Left lung (tissue), 10 donors: ENCODE measurements around the gene ZNF708. TPM values are rescaled to one million over a fixed set of nuclear protein-coding genes. Genes with fewer than 3 reads are reported as not detected.
A peak's percentile ranks its signal among the peaks of the same experiment; 100 is the strongest.

Source experiments
- ATAC-seq: fragments of 200-7000 bp; cut with Tn5 transposase; one replicate; pipeline ENCODE4 v1.9.1; 2020; ENCODE audit warnings: moderate library complexity
- DNase-seq, 4 donors: peaks; one replicate each; pipeline ENCODE4 v3.0.0-alpha.2; 2013 to 2020
- H3K27ac ChIP-seq, 2 donors: fragments of 200-600 bp; sonication (generic) in 1 of 2; one replicate each; pipeline versions ENCODE4 v1.5.0 to v1.8.0; 2020 to 2021
- H3K27me3 ChIP-seq, 2 donors: fragments of 200-600 bp; sonication (generic) in 1 of 2; one replicate each; pipeline versions ENCODE4 v1.5.0 to v1.8.0; 2020 to 2021
- H3K36me3 ChIP-seq, 2 donors: fragments of 200-600 bp; sonication (generic) in 1 of 2; one replicate each; pipeline versions ENCODE4 v1.5.0 to v1.8.0; 2020 to 2021
- H3K4me1 ChIP-seq, 2 donors: fragments of 200-600 bp; one replicate each; pipeline ENCODE4 v1.8.0; 2021
- H3K4me3 ChIP-seq, 2 donors: fragments of 200-600 bp; sonication (generic) in 1 of 2; one replicate each; pipeline versions ENCODE4 v1.5.0 to v1.8.0; 2020 to 2021; ENCODE audit warnings: mild to moderate bottlenecking in 1 of 2
- H3K9me3 ChIP-seq, 2 donors: fragments of 200-600 bp; sonication (generic) in 1 of 2; one replicate each; pipeline versions ENCODE4 v1.5.0 to v1.8.0; 2020 to 2021
- intact Hi-C, 2 donors: fragments of 100-400 bp; cut with DNase I; formaldehyde crosslinking; loops; one replicate each; pipeline versions ENCODE4 v1.11.2 to v1.14.2; 2022
- polyA plus RNA-seq, 6 donors: library from polyadenylated mRNA; unstranded; fragments of 120-200 nt; gene quantifications; one replicate each; pipeline ENCODE4 v1.2.1, GENCODE V29; 2013; ENCODE audit not compliant: insufficient read length in 6 of 6
- total RNA-seq, 2 donors: library from RNA; stranded (reverse); fragmentation: NEBNext Ultra II Directional; extraction: Animal tissue kit (Norgen Biotek cat#: 25700); gene quantifications; one replicate each; pipeline ENCODE4 v1.2.1, GENCODE V29; 2021
- TF ChIP-seq, protein P1 (sequence below), 2 donors: fragments of 200-600 bp; sonication (generic) in 1 of 2; IDR thresholded peaks; one replicate each; pipeline versions ENCODE4 v1.5.0 to v1.8.0; 2021; ENCODE audit warnings: antibody characterized with exemption in 2 of 2
- donor health status: DM: no; HTN: yes; CAD: no.
- donor health status: DM: no; HTN: no; CAD: no.

Gene ZNF708
- total and polyA plus RNA-seq, 8 donors = 10.6 to 23.5 (median 22.5) TPM

DNA sequence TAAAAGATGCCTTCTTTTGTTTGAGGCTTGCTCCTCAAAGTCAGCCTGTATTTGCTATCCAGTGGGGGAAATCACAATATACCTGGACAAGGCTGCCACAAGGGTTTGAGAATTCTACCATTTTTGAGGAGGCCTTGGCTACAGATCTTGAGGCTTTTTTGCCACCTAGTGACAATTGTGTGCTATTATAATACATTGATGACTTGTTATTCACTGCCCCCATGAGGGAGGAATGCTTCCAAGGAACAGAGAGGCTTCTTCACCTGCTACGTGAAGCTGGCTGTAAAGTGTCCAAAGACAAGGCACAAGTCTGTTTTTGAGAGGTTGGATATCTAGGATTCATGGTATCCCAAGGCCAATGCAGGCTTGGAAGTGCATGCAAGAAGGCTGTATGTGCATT, 72.5 kb downstream of the ZNF708 start:
- ATAC-seq = peak; percentile 49
- no peak overlapping the region for H3K4me3 ChIP-seq
- TF ChIP-seq, protein P1, sequence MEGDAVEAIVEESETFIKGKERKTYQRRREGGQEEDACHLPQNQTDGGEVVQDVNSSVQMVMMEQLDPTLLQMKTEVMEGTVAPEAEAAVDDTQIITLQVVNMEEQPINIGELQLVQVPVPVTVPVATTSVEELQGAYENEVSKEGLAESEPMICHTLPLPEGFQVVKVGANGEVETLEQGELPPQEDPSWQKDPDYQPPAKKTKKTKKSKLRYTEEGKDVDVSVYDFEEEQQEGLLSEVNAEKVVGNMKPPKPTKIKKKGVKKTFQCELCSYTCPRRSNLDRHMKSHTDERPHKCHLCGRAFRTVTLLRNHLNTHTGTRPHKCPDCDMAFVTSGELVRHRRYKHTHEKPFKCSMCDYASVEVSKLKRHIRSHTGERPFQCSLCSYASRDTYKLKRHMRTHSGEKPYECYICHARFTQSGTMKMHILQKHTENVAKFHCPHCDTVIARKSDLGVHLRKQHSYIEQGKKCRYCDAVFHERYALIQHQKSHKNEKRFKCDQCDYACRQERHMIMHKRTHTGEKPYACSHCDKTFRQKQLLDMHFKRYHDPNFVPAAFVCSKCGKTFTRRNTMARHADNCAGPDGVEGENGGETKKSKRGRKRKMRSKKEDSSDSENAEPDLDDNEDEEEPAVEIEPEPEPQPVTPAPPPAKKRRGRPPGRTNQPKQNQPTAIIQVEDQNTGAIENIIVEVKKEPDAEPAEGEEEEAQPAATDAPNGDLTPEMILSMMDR (IDR thresholded peaks at IDR 0.05) = no peak
- peaks cover 0 to 14% of the 10 kb centered on the region in 2 donors for H3K9me3 ChIP-seq
- intact Hi-C loops = no loop called here
- no peaks in the 10 kb centered on the region for H3K4me1 ChIP-seq
- peak in 1 of 4 donors; percentile 9 for DNase-seq
- H3K36me3 ChIP-seq = no peaks in the 10 kb centered on the region
- H3K27ac ChIP-seq = no peak overlapping the region
- no peaks in the 10 kb centered on the region for H3K27me3 ChIP-seq

Other genes with a start within 250 kb of the ZNF708 start
- gene ZNF714, start 247.2 kb downstream of the ZNF708 start, total RNA-seq = 10 to 100 TPM; 14.7 to 15.4 TPM
- gene ZNF714, start 247.2 kb downstream of the ZNF708 start, polyA plus RNA-seq = 10 to 100 TPM; 13.2 to 30.7 (median 20.1) TPM
- 10 to 100 TPM; 27.3 to 28.7 TPM for gene ZNF431, start 187.4 kb downstream of the ZNF708 start, total RNA-seq
- gene ZNF431, start 187.4 kb downstream of the ZNF708 start, polyA plus RNA-seq = 10 to 100 TPM; 30.4 to 46.3 (median 40.0) TPM
- gene ZNF738, start 29.6 kb upstream of the ZNF708 start, total RNA-seq = 1 to 10 TPM; 7.2 to 8.3 TPM
- gene ZNF738, start 29.6 kb upstream of the ZNF708 start, polyA plus RNA-seq = 10 to 100 TPM; 33.2 to 46.2 (median 38.2) TPM
- 10 to 100 TPM; 18.7 to 28.0 TPM for gene ZNF493, start 67.7 kb upstream of the ZNF708 start, total RNA-seq
- gene ZNF493, start 67.7 kb upstream of the ZNF708 start, polyA plus RNA-seq = 10 to 100 TPM; 29.9 to 90.2 (median 34.0) TPM
- 10 to 100 TPM; 12.5 to 19.6 TPM for gene ZNF429, start 176.2 kb upstream of the ZNF708 start, total RNA-seq
- 10 to 100 TPM; 25.3 to 31.7 (median 27.3) TPM for gene ZNF429, start 176.2 kb upstream of the ZNF708 start, polyA plus RNA-seq